Ramos (cell line): ENCODE measurements around the gene NPS.

Experiments
- in situ Hi-C: fragments of 300-500 bp; cut with MboI; formaldehyde crosslinking; loops from one replicate; pipeline ENCODE4 v1.14.3; 2022; ENCODE audit warnings: low sequenced_read_pairs; ENCODE audit not compliant: unreplicated experiment

NPS gene

GRCh38 chr10:127553417-127553816, 4.3 kb downstream of the NPS start:
- in situ Hi-C loops = no loop called here

GRCh38 chr10:127556916-127557315, 7.8 kb downstream of the NPS start:
- in situ Hi-C loops = no loop called here

DNA sequence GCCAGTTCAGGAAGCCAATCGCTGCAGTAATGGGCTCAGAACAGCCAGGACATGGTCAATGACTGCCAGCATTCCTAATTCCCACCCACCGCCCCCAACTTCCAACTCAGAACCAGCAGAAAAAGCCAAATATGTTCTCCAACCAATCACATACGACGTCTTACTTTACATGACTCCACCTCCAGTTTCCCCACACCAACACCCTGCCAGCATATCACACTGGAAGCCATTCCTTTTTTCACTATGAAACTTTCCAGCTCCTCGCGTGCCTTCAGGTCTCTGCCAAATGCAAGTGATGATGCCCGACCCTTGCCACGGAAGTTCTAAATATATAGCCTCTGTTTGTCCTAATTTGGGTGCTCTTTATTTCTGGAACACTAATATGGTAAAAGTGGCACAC, 12.5 kb downstream of the NPS start:
- in situ Hi-C loops = no loop called here

DNA sequence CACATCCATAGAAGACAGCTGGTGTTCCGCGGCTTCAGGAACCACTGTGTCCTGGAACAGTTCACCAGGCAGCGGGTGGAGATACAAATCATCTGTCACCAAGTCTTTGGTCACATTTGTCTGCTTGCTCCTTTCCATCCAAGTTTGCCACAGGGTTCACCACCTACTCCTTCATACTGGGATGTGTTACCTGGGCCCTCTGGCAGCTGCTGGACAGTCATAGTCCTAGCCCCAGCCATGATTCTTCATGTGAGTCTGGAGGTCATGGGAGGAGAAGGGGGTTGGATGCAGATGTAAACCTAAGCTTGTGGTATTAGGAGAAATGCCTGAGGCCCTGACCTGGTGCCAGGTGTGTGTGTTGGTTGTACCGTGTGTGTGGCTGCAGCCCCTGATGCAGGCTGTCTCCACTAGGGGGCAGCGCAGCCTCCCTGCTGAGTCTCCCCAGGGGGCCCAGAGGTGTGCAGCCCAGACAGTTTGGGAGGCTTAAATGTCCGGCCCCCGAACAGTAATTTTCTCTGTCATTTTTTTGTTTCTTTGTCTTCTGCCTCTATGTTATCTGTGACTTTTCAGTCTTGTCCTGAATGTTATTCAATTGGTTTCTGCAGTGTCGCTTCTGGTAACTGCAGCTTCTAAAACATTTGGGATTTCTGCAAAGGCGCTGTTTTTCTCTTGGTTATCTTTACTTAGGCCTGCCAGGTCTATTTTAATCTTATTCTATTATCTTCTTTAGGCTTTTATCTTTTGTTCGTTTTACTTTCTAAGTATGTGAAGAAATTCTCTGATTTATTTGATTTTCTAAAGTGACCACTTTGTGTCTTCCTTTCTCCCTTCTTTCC, 14.8 kb downstream of the NPS start:
- in situ Hi-C loops = no loop called here

DNA sequence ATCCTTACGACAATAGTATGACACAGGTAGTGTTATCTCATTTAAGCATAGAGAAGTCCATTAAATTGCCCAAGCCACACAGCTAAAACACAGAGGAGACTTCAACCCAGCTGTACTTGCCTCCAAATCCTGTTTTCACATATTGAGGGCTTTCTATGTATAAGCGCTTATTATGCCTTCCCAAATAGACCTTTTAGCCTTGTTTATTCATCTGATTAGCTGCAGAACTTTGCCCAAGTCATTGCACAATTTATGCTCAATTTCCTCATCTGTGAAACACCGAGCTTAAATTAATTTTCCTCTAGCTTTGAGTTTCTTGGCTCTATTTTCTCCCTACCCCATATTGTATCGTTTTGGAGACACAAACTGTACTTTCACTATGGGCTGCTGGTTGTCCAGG, 15.5 kb downstream of the NPS start:
- in situ Hi-C loops = no loop called here

DNA sequence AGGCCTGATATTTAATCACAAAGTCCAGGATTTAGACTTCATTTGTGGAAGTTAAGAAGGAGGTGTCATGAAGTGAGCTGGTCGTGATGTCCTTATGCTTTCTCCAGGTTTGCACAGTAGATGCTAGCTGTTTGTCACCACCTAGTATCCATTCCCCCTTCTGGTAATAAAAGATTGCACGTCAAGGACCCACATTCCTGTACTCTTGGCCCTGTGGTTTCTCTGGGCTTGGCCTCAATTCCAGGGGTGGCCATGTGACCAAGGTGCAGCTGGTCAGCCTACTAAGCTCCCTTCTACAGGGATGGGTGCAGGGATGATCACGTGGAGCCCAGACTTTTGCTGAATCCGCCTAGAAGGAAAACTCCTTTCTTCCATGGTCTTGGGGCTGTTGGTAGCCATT, 16.5 kb downstream of the NPS start:
- in situ Hi-C loops = no loop called here

DNA sequence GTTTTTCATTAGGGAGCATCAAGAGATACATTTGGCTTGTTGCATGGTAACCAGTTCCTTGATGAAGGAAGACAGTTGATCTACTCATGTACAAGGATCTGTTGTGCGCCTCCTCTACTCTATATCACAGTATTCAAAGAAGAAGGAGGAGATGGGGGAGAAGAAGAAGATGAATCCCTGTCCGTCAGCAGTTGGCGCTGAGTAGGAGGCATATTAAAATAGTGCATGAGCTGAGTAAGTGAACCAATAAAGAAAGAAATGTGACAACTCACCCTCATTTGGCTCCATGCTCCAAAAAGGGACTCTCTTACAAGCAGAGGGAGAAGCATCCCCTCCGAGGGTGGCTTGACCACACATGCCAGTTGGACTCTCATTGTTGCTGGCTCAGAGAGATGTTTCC, 20.1 kb downstream of the NPS start:
- in situ Hi-C loops = no loop called here

- in situ Hi-C loops = no loop called here
Observed at GRCh38 chr10:127570036-127570435, 20.9 kb downstream of the NPS start.

DNA sequence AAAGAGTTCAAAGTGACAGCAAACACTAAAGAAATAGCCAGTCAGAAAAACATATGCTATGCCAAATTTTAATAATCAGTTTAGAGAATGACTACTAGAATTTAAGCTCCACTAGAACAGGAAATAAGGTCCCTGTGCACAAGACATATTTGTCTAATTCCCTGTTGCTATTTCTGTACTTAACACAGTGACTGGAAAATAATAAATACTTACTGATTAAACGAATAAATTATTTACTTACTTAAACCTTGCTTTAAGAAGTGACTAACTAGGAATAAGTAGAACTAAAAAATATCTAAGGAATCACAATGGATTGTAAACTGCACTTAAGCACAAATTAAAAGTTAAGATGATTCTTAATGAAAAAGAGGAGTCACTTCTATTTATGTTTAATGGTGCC, 22.3 kb downstream of the NPS start:
- in situ Hi-C loops = no loop called here

DNA sequence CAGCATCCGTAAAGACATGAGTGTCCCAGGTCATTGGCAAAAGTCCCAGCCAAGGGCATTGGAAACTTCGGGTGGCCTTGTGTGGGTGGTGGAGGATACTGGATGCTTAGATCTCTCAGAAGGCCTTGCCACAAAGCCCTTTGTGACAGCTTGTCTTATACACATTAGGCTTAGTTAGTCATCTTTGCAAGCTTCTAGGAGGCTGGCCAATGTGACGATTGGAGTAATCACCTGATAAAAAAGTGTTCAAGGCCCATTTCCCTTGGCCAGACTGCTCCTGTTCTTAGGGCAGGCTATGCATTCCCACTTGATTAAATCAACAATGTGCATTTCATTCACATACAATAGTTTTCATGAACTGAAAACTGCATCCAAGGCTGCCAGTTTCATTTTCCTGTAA, 26.9 kb downstream of the NPS start:
- in situ Hi-C loops = no loop called here

GRCh38 chr10:127576740-127577161, 27.6 kb downstream of the NPS start:
- in situ Hi-C loops = no loop called here

DNA sequence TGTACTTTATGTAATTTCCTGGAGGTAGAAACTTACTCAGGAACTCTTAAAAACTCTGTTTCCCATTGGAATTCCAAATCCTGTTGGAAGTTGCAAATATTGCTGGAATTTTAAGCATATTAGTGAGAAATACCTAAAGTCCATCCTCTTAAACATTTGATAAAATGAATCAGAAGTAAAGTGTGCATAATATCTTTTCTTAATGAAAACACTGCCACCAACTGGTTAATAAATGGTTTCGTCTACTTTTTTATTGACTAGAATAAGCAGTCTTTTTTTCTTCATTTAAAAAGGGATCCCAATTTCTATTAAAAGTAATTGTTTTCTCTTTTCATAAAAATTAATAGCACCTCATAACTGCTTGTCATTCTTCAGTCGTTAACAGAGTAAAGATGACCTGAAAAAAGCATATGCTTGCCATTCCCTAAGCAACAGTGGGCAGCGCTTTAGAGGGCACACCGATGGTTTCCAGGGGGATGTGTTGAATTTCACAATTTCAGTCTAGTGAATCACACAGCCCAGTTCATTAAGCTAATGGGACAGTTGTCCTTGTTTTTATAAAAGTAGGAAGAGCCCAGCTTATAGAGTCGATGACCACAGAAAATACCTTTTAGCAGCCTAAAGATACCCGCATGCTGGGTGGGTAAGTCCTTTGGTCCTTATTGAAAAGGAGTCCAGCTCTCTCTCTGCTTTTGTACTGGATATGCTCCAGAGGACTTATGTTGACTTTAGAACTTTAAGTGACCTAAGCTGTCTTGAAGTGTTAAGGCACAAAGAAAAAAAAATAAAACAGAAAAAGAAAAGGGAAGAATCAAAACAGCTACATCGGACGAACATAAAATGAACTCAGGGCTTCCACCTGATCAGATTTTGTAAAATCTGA, 28.5 kb downstream of the NPS start:
- in situ Hi-C loops = no loop called here

DNA sequence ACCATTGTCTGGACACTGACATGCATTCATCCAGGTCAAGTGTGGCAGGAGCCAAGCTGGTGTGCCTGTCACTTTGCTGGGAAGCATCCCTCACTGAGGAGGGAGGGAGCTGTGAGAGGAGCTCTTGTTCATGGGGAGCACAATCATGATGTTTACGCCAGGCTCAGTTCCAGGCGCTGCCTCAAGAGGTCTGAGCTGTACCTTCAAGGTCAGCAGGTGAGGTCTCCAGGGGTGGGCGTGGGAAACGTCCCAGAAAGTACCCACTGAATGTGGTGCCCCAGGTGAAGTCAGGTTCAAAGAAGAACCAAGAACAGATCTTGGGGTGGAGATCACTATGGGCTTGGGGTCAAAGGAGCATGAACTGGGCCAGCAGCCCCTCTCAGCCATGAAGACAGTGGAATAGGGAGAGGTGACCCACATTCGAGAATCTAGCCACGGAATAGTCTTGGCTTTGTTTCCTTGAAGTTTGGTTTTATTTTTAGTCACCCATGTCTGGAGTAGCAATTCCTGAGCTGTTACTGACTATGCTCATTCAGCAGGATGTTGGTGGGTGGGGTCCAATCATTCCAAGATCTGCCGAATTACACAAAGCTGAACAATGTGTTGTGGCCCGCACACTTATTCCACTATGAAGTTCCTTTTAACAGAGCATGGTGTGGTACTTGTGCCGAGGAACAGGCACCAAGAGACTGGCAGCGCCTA, 29.3 kb downstream of the NPS start:
- in situ Hi-C loops = no loop called here

GRCh38 chr10:127578961-127579305, 29.8 kb downstream of the NPS start:
- in situ Hi-C loops = no loop called here

DNA sequence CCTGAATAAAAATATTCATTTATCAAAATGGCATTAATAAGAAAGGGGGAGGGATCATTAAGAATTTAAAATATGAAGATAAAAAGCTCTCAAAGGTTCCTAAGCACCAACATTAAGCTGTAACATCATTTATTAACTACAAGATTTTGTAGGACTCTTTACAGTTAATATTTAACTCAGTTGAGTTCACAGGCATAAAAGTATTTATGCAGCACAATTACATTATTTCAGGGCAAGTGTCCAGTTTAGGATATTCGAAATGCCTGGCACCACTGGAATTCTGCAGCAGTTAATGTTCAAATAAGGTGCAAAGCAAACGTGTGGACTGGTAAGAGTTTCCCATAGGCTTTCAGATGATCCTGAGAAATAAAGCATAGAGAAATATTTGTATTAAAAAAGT, 30.5 kb downstream of the NPS start:
- in situ Hi-C loops = no loop called here

DNA sequence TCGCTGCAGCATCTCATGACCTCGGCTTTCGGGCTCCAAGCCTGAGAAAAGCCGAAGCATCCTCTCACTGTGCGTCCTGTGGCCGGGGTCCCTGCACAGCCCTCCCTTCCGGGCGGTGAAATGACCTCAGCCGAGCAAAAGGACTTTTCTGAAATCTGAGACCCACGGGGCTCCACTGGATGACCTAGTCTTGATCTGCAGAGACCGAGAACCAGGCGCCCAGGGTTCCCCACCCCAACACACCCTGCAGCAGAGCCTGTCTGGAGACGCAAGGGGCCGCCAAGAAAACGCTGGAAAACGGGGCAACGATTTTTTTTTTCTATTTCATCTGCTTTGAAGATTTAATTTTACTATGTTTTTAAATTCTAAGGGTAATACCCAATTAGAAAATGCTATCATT, 31.7 kb downstream of the NPS start:
- in situ Hi-C loops = no loop called here

DNA sequence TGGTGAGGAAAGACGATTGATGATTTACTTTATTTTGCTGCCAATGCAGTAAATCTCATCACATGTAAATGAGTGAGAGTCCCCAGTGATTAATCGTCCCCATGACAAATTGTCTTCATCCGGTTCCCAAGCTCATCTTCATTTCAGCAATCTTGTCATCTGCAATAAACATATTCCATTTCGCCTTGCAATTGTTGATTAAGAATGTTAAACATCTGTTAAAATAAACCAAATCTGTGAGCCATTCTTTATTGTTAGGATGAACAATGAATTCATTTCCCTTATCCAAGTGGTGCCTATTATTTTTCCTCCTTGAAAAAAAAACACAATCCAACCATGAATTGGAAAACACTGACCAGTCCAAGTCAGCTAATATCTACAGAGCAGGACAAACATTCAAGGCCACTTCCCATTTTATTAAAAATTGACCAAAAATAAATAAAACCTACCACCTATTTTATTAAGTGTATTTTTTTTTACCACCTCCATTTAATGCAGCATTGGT, 36.5 kb downstream of the NPS start:
- in situ Hi-C loops = no loop called here

- in situ Hi-C loops = no loop called here
Observed at GRCh38 chr10:127587668-127588365, 38.7 kb downstream of the NPS start.

DNA sequence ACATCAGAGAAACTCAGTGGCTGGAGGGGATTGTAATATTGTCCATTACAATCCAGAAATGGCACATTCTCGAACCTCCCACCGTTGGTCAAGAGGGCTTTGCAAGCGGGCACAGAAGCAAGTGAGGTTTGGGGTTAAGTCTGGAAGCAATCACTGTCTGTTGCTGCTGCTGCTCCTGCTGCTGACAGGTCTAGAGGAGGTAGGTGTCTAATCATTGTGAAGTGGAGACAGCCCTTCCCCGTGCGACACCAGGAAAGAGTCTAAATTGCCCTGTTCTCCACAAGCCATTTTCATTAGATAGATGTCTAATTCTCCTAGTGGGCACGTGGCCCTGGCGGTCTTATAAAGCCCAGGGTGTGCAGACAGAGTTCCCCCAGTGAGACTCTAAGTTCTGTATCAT, 43.5 kb downstream of the NPS start:
- in situ Hi-C loops = no loop called here

- in situ Hi-C loops = no loop called here
Observed at GRCh38 chr10:127600479-127600878, 51.4 kb downstream of the NPS start.
